GM18519 (cell line): ENCODE results near the gene C1GALT1C1L.
"Not testable (repeated sequence)": the region's sequence is repeated elsewhere in the genome, so short reads cannot be mapped to it uniquely, and the experiment has no call there.

Experiments
- ATAC-seq: cut with Tn5 transposase; IDR thresholded peaks from one replicate; pipeline ENCODE4 v1.9.1; 2021; ENCODE audit warnings: mild to moderate bottlenecking, moderate library complexity; ENCODE audit not compliant: unreplicated experiment, low FRiP score

Gene C1GALT1C1L

GRCh38 chr2:43676322-43677050 is at the start of gene C1GALT1C1L:
Gene C1GALT1C1L (minus strand): TSS chr2:43676429. CDS start chr2:43676322, 107 bp downstream.
- ATAC-seq = no peak

- no peak for ATAC-seq
Observed at GRCh38 chr2:43725711-43726246, 49.5 kb upstream of the C1GALT1C1L start.

GRCh38 chr2:43724728-43725526 is 48.7 kb upstream of the C1GALT1C1L start:
- no peak for ATAC-seq

DNA sequence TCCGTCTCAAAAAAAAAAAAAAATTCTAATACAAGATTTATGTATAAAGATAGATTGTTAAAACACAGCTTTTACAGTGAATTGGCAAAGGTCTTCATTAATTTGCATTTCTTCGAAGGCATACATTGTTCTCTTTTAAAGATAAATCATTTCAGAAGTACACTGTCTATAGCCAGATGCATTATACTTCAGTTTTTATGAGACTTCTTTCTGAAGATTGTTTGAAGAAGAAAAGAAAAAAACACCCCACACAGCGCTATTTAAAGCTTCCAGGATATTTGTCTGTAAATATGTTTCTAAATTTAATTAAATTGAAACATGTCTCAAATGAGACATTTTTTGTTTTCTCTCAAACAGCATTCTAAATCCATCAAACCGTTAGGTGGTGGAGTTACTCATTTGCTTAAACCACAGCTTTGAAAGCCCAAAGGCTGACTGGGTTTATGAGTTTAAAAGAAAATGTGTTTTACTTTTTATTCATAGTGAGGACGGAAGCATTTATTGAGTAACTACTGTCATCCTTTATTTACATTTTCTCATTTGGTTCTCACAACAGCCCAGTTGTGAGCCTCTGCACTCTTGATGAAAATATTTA is 42.4 kb upstream of the C1GALT1C1L start:
- no peak for ATAC-seq

GRCh38 chr2:43717322-43717721 is 41.1 kb upstream of the C1GALT1C1L start:
- no peak for ATAC-seq

GRCh38 chr2:43715300-43716098 is 39.3 kb upstream of the C1GALT1C1L start:
- ATAC-seq = no peak

- no peak for ATAC-seq
Observed at GRCh38 chr2:43714164-43714563, 37.9 kb upstream of the C1GALT1C1L start.

DNA sequence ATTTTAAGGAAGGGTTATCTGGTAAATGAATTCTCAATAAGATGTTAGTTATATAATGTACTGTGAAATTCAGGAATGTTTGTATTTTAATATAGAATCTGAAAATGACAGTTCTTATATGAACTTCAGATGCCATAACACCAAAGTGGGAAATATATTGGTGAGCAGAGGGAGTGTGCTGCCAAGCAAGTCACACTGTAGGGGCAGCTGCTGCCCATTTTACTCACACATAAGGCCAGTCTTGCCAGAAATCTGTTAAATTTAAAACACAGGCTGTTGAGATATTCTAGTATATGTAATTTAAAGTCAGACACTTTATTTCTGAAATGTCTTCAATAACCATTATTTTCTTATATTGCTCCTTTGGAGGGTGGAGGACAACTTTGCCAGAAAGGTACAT is 34.6 kb upstream of the C1GALT1C1L start:
- ATAC-seq = no peak

DNA sequence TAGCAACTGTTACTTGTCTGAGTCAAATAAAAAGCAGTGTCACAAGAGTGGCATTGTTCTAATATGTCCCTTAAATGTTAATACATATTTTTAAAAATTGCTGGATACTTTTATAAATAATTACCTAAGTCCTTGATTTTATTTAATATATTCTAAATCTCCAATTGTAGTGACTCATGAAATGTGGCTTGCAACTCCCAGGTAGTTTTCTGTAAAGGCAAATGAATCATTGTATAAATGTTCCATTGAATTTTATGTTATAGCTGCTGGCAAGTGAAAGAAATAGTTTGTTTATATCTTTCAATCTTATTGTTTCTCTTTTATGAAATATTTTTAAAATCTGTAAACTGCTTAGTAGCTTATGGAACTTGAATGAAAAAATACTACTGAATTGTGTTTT is 32.7 kb upstream of the C1GALT1C1L start:
- ATAC-seq = no peak

GRCh38 chr2:43708178-43708577 is 31.9 kb upstream of the C1GALT1C1L start:
- no peak for ATAC-seq

DNA sequence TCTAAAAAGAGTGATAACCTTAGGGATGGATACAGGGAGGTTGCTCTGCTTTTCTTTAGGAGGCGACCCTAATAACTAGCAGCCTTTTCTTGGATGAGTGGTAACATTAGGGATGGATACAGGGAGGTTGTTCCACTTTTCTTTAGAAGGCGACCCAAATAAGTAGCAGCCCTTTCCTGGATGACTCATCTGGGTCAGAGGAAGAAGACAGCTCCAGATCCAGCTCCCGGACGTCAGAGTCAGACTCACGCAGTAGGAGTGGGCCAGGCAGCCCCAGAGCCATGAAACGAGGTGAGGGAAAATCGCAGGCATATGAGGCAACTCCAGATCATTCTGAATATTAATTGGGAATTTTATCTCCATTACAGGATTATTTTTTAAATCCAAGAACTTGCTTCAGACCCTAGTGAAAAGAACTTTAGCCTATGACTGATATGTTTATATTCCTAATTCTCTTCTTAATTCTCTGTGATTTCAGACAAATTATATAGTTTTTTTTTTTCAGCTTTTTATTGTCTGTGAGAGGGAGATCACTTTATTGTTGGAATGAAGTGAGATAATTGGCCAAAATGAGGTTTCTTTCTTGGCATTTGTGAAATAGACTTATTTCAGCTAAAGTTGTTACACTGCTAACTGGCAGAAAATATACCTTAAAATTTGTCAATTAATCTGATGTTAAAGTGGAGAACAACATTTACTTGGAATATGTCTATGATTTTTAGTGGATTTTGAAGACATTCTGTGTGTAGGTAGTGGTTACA is 31.2 kb upstream of the C1GALT1C1L start:
- no peak for ATAC-seq

DNA sequence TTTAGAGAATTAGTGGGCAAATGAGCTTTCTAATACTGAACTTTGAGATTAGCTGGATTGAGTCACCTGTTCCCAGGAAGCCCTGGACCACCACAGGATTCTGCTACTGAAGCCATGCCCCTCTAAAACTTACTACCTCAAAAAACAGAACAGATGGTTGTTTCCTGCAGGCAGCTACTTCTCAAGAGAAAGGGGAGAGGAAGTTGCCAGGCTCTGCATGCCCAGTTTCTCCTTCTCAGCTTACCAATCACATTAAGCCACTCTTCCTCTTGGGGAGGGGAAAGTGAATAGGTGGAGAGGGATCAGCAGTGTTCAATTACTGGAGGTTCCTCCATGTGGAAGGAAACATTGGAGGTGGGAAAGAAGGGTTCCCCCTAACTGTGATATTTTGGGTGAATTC is 24.9 kb upstream of the C1GALT1C1L start:
- no peak for ATAC-seq

DNA sequence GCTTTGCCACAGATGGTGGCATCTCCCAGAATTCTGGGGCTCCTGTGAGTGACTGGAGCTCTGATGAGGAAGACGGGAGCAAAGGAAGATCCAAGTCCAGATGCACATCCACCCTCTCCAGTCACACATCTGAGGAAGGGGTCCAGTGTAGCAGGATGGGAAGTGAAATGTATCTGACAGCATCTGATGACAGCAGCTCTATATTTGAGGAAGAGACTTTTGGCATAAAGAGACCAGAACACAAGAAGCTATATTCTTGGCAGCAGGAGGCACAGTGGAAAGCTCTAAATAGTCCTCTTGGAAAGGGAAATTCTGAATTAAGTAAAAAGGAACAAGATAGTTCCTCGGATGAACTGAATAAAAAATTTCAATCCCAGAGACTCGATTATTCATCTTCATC is 23.5 kb upstream of the C1GALT1C1L start:
- no peak for ATAC-seq

GRCh38 chr2:43698140-43698539 is 21.9 kb upstream of the C1GALT1C1L start:
- ATAC-seq = not testable (repeated sequence)

DNA sequence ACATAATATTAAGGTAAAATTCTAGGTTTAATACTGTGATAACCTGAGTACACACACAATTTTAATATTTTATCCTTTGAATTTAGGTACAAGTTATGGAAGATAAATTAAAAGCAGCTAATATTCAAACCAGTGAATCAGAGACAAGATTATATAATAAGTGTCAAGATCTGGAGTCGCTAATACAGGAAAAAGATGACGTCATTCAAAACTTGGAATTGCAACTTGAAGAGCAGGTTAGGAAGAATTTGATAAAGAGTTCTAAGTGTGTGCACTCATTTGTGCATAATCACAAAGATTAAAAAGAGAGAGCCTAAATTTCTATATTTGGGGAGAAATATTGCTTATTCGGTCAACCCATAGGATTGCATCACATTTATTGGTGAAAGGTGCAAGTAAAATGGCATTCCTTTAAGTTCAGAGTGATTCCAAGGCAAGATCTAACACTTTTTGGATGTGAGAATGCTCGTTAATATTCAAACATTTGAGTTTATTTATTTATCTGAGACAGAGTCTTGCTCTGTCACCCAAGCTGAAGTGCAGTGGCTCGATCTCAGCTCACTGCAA is 16.3 kb upstream of the C1GALT1C1L start:
- no peak for ATAC-seq

DNA sequence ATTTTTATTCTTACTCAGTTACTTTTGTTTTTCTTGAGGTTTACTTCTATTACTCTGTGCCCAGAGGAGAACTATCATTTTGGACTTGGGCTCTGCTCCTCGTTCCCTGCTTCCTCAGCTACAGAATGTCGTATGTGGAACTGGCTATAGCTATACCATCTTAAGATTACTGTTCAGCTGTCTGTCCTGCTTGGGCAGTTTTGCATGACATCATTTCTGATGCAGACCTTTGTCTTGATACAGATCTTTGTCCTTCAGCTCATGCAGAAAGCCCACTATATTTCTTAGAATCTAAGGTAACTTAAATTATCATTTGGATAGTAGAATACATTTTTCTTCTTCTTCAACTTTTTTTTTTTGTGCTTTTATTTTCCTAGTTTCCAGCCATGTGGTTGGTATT is 13.8 kb upstream of the C1GALT1C1L start:
- no peak for ATAC-seq

DNA sequence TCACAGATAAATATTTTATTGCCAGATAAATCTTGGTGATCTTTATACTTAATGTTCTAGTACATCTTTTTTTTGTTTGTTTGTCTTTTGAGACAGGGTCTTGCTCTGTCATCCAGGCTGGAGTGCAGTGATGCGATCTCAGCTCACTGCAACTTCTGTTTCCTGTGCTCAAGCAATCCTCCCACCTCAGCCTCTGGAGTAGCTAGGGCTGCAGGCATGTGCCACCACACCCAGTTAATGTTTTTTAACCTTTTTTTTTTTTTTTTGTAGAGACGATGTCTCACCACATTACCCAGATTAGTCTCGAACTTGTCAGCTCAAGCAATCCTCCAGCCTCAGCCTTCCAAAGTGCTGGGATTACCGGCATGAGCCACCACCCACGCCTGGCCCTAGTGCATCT is 9.1 kb upstream of the C1GALT1C1L start:
- ATAC-seq = no peak

- not testable (repeated sequence) for ATAC-seq
Observed at GRCh38 chr2:43677783-43678182, 1.6 kb upstream of the C1GALT1C1L start.

DNA sequence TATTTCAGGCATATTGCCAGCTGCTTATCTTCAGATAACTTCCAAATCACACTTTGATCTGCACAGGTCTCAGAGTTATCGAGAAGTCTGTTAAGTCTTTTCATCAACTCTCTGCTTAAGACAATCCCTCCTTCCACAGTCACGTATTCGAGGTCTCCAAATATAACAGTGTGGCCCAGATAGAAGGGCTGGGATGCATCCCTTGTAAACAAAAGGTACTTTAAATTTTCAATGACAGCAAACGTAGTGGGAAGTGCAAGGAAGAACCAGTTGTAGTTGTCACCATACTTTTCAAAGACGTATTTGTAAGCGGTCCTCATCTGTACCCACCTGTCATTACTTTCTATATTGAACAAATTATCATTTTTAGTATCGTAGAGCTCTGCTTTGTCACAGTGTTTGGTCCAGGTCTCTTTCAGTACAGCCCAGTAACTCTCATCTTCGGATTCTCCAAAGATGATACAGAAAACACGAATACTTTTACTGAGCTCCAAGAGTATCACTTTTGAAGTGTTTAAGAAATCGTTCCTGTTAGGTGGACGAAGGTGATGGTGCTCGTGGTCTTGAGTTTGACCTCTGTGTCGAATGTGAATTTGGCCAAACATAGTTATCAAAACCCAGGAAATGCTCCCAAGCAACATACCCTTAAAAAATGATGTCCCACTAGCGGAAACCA is 445 bp downstream of the C1GALT1C1L start:
- no peak for ATAC-seq
